H1 (cell line): ENCODE data around the gene RANBP9.

ENCODE experiments used
- CTCF ChIP-seq, 3 experiments: IDR thresholded peaks; 1 replicate in 2 of 3; 2 replicates in 1 of 3; pipeline versions ENCODE4 v1.5.1 to v1.6.1; 2011; ENCODE audit warnings: low read length in 3 of 3, mild to moderate bottlenecking in 3 of 3, inconsistent platforms in 2 of 3, low read depth in 1 of 3, moderate library complexity in 1 of 3; ENCODE audit not compliant: insufficient read depth in 1 of 3; ENCODE audit errors: control extremely low read depth in 1 of 3
- EZH2 ChIP-seq: fragments of 200-600 bp; sonication (generic); IDR thresholded peaks from 2 replicates; pipeline ENCODE4 v1.7.1; 2012; ENCODE audit warnings: low read depth, mild to moderate bottlenecking, moderate library complexity, low read length, inconsistent platforms; ENCODE audit not compliant: severe bottlenecking
- FOSL1 ChIP-seq: IDR thresholded peaks from 2 replicates; pipeline ENCODE4 v1.6.1; 2011; ENCODE audit warnings: mild to moderate bottlenecking, low read depth, low read length, moderate library complexity; ENCODE audit not compliant: insufficient read depth
- GABPA ChIP-seq: IDR thresholded peaks from 2 replicates; pipeline ENCODE4 v1.6.1; 2011; ENCODE audit warnings: mild to moderate bottlenecking, low read length, moderate library complexity, borderline replicate concordance; ENCODE audit not compliant: insufficient read depth
- JUN ChIP-seq: IDR thresholded peaks from 2 replicates; pipeline ENCODE4 v1.6.1; 2011; ENCODE audit warnings: low read depth, mild to moderate bottlenecking, improper control_type of control experiment, low read length
- KDM5A ChIP-seq: fragments of 200-600 bp; IDR thresholded peaks from 2 replicates; pipeline ENCODE4 v1.7.1; 2012; ENCODE audit warnings: mild to moderate bottlenecking, low read length, inconsistent platforms, mixed read lengths
- MAFK ChIP-seq: IDR thresholded peaks from 2 replicates; pipeline ENCODE4 v1.6.1; 2012; ENCODE audit warnings: low read depth, mild to moderate bottlenecking, improper control_type of control experiment, low read length
- POLR2A ChIP-seq, 2 experiments: IDR thresholded peaks; 1 replicate in 1 of 2; 2 replicates in 1 of 2; pipeline ENCODE4 v1.6.1; 2011; ENCODE audit warnings: low read depth in 2 of 2, low read length in 2 of 2, mild to moderate bottlenecking in 2 of 2; ENCODE audit errors: control extremely low read depth in 1 of 2
- RNF2 ChIP-seq: fragments of 200-900, 300-1000 bp; sonication (generic); IDR thresholded peaks from 2 replicates; pipeline ENCODE4 v1.7.1; 2016; ENCODE audit warnings: borderline replicate concordance, low read depth, mild to moderate bottlenecking, antibody characterized with exemption, low read length; ENCODE audit not compliant: poor library complexity, severe bottlenecking; ENCODE audit errors: missing control alignments
- ZNF274 ChIP-seq: IDR thresholded peaks from 2 replicates; pipeline ENCODE4 v1.7.0; 2012; ENCODE audit warnings: low read length, borderline replicate concordance; ENCODE audit errors: extremely low read depth

- TF ChIP-seq FOSL1 (no peak), CTCF (IDR thresholded peaks at IDR 0.05; ENCODE audit: control extremely low read depth in 1 of 3, insufficient read depth in 1 of 3, low read depth in 1 of 3, low read length in 3 of 3) (no peak), JUN (no peak), POLR2A (IDR thresholded peaks at IDR 0.05; ENCODE audit: control extremely low read depth in 1 of 2, low read depth in 2 of 2, low read length in 2 of 2) (no peak), RNF2 (no peak), GABPA (no peak), EZH2 (no peak), ZNF274 (no peak), MAFK (no peak), KDM5A (no peak)
Measured at GRCh38 chr6:13590574-13591153, 121.0 kb downstream of the RANBP9 start.
